ENCODE results near the gene GPX3. TPM values are rescaled to one million over a fixed set of nuclear protein-coding genes. Genes with fewer than 3 reads are reported as not detected.

Gene GPX3
- total RNA-seq, 4 donors from 2014 or later, result 252 to 758 (median 352) TPM

DNA sequence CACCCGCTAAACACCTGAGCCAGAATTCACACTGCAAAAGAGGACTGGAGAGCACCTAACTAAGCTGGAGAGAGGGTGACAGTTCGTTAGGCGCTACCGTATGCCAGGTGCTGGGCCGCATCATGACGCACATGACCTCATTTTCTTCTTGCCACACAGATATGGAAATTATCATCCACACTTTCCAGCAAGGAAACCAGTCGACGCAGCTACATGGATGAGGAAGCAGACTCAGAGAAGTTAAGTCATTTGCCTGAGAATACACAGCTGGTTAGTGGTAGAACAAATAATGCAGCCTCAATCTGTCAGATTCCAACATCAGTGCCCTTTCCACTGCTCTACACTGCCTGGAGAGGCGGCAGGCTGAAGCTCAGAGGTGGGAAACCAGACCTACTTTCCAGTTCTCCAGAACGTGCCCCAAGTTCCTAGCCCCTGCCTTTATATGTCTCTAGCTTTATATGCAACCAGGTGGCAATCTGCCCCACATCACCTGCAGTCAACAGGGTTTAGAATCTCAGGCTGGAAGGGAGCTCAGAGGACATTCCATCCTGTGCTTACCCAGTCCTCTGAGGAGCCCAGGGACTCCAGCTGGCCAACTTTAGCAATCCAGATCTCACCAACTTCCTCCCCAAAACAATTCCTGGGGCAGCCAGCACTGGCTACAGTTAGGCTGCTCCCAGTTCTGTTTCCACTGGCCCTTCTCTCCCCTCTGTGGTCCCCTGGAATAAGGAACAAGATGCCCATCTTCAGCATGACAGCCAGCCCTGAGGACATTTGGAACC is 51.6 kb downstream of the GPX3 start:
- no peak for TF ChIP-seq EP300 (IDR thresholded peaks at IDR 0.05; ENCODE audit: low read depth)
- TF ChIP-seq POLR2A (IDR thresholded peaks at IDR 0.05), result no peak
- TF ChIP-seq, protein P1, sequence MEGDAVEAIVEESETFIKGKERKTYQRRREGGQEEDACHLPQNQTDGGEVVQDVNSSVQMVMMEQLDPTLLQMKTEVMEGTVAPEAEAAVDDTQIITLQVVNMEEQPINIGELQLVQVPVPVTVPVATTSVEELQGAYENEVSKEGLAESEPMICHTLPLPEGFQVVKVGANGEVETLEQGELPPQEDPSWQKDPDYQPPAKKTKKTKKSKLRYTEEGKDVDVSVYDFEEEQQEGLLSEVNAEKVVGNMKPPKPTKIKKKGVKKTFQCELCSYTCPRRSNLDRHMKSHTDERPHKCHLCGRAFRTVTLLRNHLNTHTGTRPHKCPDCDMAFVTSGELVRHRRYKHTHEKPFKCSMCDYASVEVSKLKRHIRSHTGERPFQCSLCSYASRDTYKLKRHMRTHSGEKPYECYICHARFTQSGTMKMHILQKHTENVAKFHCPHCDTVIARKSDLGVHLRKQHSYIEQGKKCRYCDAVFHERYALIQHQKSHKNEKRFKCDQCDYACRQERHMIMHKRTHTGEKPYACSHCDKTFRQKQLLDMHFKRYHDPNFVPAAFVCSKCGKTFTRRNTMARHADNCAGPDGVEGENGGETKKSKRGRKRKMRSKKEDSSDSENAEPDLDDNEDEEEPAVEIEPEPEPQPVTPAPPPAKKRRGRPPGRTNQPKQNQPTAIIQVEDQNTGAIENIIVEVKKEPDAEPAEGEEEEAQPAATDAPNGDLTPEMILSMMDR (IDR thresholded peaks at IDR 0.05), result no peak
- TF ChIP-seq POLR2AphosphoS5 (IDR thresholded peaks at IDR 0.05), result no peak
- no peaks in the 10 kb centered on the region for H3K36me3 ChIP-seq
- no peak for DNase-seq
- H3K27ac ChIP-seq, result peak overlapping the region in 3 of 4 donors; percentile 6 to 54 (median 39)
- H3K27me3 ChIP-seq, result no peaks in the 10 kb centered on the region
- in situ Hi-C loops (cut with MboI; ENCODE audit: low pct_ligation_motif_present in 1 of 4, low pct_unique_long_range_greater_than_20kb in 1 of 4, low sequenced_read_pairs in 3 of 4), result no loop called here
- peaks cover 27 to 66% (median 37%) of the 10 kb centered on the region in 4 donors for H3K4me1 ChIP-seq
- intact Hi-C loops (cut with DNase I; ENCODE audit: low total_unique reads), result no loop called here
- 70 to 89% methylated on average over 2 to 10 of the region's 10 CpGs for WGBS, 2 donors (ENCODE audit: low coverage in 1 of 2)
- no peak overlapping the region for H3K4me3 ChIP-seq
- no peaks in the 10 kb centered on the region for H3K9me3 ChIP-seq

DNA sequence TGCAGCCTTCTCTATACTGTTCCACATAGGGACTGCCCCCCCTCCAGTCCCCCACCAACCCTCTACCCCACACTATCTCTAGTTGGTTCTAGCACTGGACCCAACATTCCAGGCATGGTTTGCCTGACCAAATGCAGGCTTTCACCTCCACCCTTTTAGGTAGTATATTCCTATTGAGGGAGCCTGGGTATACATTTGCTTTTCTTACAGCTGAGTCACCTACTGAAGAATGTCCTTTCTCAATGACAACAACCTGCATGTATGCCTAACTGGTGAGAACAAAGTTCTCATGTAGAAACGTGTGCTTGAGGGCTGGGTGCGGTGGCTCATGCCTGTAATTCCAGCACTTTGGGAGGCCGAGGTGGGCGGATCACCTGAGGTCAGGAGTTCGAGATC is 52.2 kb downstream of the GPX3 start:
- 71 to 80% methylated on average over 3 to 5 of the region's 5 CpGs for WGBS, 2 donors (ENCODE audit: low coverage in 1 of 2)

DNA sequence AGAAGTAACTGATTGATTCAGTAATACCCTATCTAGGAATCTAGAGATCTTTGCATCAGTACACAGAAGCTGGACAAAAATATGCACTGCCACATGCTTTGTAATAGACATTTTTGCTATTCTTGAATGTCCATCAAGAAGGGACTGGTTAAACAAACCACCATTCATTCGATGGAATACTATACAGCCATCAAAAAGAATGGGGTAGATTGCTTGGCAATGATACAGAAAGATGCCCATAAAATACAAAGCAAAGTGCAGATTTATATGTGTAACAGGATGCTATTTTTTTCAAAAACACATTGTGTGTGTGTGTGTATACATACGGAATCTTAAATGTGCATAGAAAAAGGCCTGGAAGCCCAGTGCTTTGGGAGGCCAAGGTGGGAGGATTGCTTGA is 52.9 kb downstream of the GPX3 start:
- Histone ChIP-seq H3K9me3 (no peaks in the 10 kb centered on the region), H3K36me3 (no peaks in the 10 kb centered on the region), H3K27me3 (no peaks in the 10 kb centered on the region), H3K4me3 (no peak overlapping the region), H3K27ac (peak overlapping the region in 1 of 4 donors; percentile 15), H3K4me1 (peaks cover 22 to 67% (median 39%) of the 10 kb centered on the region in 4 donors)
- TF ChIP-seq EP300 (IDR thresholded peaks at IDR 0.05; ENCODE audit: low read depth), result no peak
- no peak for TF ChIP-seq POLR2AphosphoS5 (IDR thresholded peaks at IDR 0.05)
- TF ChIP-seq, protein P1 (IDR thresholded peaks at IDR 0.05), result no peak
- TF ChIP-seq POLR2A (IDR thresholded peaks at IDR 0.05), result no peak
- 92 to 95% methylated on average over 2 of the region's 2 CpGs for whole genome bisulfite sequencing, 2 donors (ENCODE audit: low coverage in 1 of 2)
- in situ Hi-C loops (cut with MboI; ENCODE audit: low pct_ligation_motif_present in 1 of 4, low pct_unique_long_range_greater_than_20kb in 1 of 4, low sequenced_read_pairs in 3 of 4) (no loop called here), intact Hi-C loops (cut with DNase I; ENCODE audit: low total_unique reads) (no loop called here)
- DNase-seq, result no peak

More for the DNA sequence above, 52.2 kb downstream of the GPX3 start:
- Histone ChIP-seq H3K27ac (peak overlapping the region in 3 of 4 donors; percentile 6 to 54 (median 39)), H3K27me3 (no peaks in the 10 kb centered on the region), H3K9me3 (no peaks in the 10 kb centered on the region), H3K4me3 (no peak overlapping the region), H3K36me3 (no peaks in the 10 kb centered on the region), H3K4me1 (peaks cover 27 to 67% (median 37%) of the 10 kb centered on the region in 4 donors)
- DNase-seq, result no peak
- TF ChIP-seq POLR2AphosphoS5 (IDR thresholded peaks at IDR 0.05) (peak in 1 of 3 donors; percentile 35), EP300 (IDR thresholded peaks at IDR 0.05; ENCODE audit: low read depth) (no peak), POLR2A (IDR thresholded peaks at IDR 0.05) (no peak)
- TF ChIP-seq, protein P1 (IDR thresholded peaks at IDR 0.05), result no peak
- intact Hi-C loops (cut with DNase I; ENCODE audit: low total_unique reads) (no loop called here), in situ Hi-C loops (cut with MboI; ENCODE audit: low pct_ligation_motif_present in 1 of 4, low pct_unique_long_range_greater_than_20kb in 1 of 4, low sequenced_read_pairs in 3 of 4) (no loop called here)

- TF ChIP-seq EP300 (IDR thresholded peaks at IDR 0.05; ENCODE audit: low read depth) (no peak), POLR2A (IDR thresholded peaks at IDR 0.05) (no peak), POLR2AphosphoS5 (IDR thresholded peaks at IDR 0.05) (no peak)
- TF ChIP-seq, protein P1 (IDR thresholded peaks at IDR 0.05), result no peak
- 97 to 100% methylated on average over 1 to 2 of the region's 2 CpGs for WGBS, 2 donors (ENCODE audit: low coverage in 1 of 2)
- Histone ChIP-seq H3K4me3 (no peak overlapping the region), H3K36me3 (no peaks in the 10 kb centered on the region), H3K27me3 (no peaks in the 10 kb centered on the region), H3K4me1 (peaks cover 20 to 67% (median 37%) of the 10 kb centered on the region in 4 donors), H3K9me3 (no peaks in the 10 kb centered on the region), H3K27ac (no peak overlapping the region)
- no peak for DNase-seq
- in situ Hi-C loops (cut with MboI; ENCODE audit: low pct_ligation_motif_present in 1 of 4, low pct_unique_long_range_greater_than_20kb in 1 of 4, low sequenced_read_pairs in 3 of 4), result no loop called here
- intact Hi-C loops (cut with DNase I; ENCODE audit: low total_unique reads), result no loop called here
These were observed 54.2 kb downstream of the GPX3 start for GRCh38 chr5:151074557-151074956.

Data from transverse colon (tissue), 4 donors.